ENCODE results near the gene CSTPP1.
A peak's percentile ranks its signal among the peaks of the same experiment; 100 is the strongest.

CSTPP1 gene

GRCh38 chr11:47152953-47153950 lies 216.7 kb downstream of the CSTPP1 start:
- no peak overlapping the region for H3K4me3 ChIP-seq (ENCODE audit: severe bottlenecking)
- H3K36me3 ChIP-seq (ENCODE audit: low read depth), result no peaks in the 10 kb centered on the region
- DNase-seq (ENCODE audit: low spot score), result no peak
- H3K4me1 ChIP-seq (ENCODE audit: insufficient read depth, poor library complexity, severe bottlenecking), result no peaks in the 10 kb centered on the region
- TF ChIP-seq CTCF (IDR thresholded peaks at IDR 0.05; ENCODE audit: poor library complexity, severe bottlenecking), result peak; percentile 93
- no peaks in the 10 kb centered on the region for H3K9me3 ChIP-seq (ENCODE audit: severe bottlenecking)
- no peaks in the 10 kb centered on the region for H3K27me3 ChIP-seq (ENCODE audit: insufficient read depth, poor library complexity, severe bottlenecking)
- peak; percentile 73 for ATAC-seq (ENCODE audit: low read depth)
- no peak overlapping the region for H3K27ac ChIP-seq (ENCODE audit: poor library complexity, severe bottlenecking)

GRCh38 chr11:47154616-47155570 lies 218.3 kb downstream of the CSTPP1 start:
- ATAC-seq (ENCODE audit: low read depth) (no peak), DNase-seq (ENCODE audit: low spot score) (no peak)
- Histone ChIP-seq H3K4me3 (ENCODE audit: severe bottlenecking) (no peak overlapping the region), H3K27ac (ENCODE audit: poor library complexity, severe bottlenecking) (no peak overlapping the region), H3K27me3 (ENCODE audit: insufficient read depth, poor library complexity, severe bottlenecking) (no peaks in the 10 kb centered on the region), H3K9me3 (ENCODE audit: severe bottlenecking) (no peaks in the 10 kb centered on the region), H3K4me1 (ENCODE audit: insufficient read depth, poor library complexity, severe bottlenecking) (no peaks in the 10 kb centered on the region), H3K36me3 (ENCODE audit: low read depth) (no peaks in the 10 kb centered on the region)
- TF ChIP-seq CTCF (IDR thresholded peaks at IDR 0.05; ENCODE audit: poor library complexity, severe bottlenecking), result no peak

GRCh38 chr11:47155879-47156278 lies 219.3 kb downstream of the CSTPP1 start:
- no peak overlapping the region for H3K27ac ChIP-seq (ENCODE audit: poor library complexity, severe bottlenecking)
- DNase-seq (ENCODE audit: low spot score) (no peak), ATAC-seq (ENCODE audit: low read depth) (no peak)
- no peaks in the 10 kb centered on the region for H3K27me3 ChIP-seq (ENCODE audit: insufficient read depth, poor library complexity, severe bottlenecking)
- no peaks in the 10 kb centered on the region for H3K4me1 ChIP-seq (ENCODE audit: insufficient read depth, poor library complexity, severe bottlenecking)
- no peak for TF ChIP-seq CTCF (IDR thresholded peaks at IDR 0.05; ENCODE audit: poor library complexity, severe bottlenecking)
- no peaks in the 10 kb centered on the region for H3K9me3 ChIP-seq (ENCODE audit: severe bottlenecking)
- H3K36me3 ChIP-seq (ENCODE audit: low read depth), result no peaks in the 10 kb centered on the region
- no peak overlapping the region for H3K4me3 ChIP-seq (ENCODE audit: severe bottlenecking)

- Histone ChIP-seq H3K4me3 (ENCODE audit: severe bottlenecking) (no peak overlapping the region), H3K9me3 (ENCODE audit: severe bottlenecking) (no peaks in the 10 kb centered on the region), H3K27ac (ENCODE audit: poor library complexity, severe bottlenecking) (no peak overlapping the region), H3K4me1 (ENCODE audit: insufficient read depth, poor library complexity, severe bottlenecking) (no peaks in the 10 kb centered on the region), H3K36me3 (ENCODE audit: low read depth) (no peaks in the 10 kb centered on the region), H3K27me3 (ENCODE audit: insufficient read depth, poor library complexity, severe bottlenecking) (no peaks in the 10 kb centered on the region)
- no peak; the same call in 2 of the 3 replicates for ATAC-seq (ENCODE audit: low read depth)
- no peak for TF ChIP-seq CTCF (IDR thresholded peaks at IDR 0.05; ENCODE audit: poor library complexity, severe bottlenecking)
- DNase-seq (ENCODE audit: low spot score), result no peak
These were observed 219.8 kb downstream of the CSTPP1 start for GRCh38 chr11:47156333-47156732.

Measured in RWPE2 (cell line).